OCI-LY1 (cell line): ENCODE results near the gene CDC25B.

Source experiments
- EZH2 ChIP-seq: fragments of 200-600 bp; sonication (generic), shearing (Covaris generic); IDR thresholded peaks from 2 replicates; pipeline ENCODE4 v1.8.0; 2017; ENCODE audit warnings: borderline replicate concordance, mixed run types, mild to moderate bottlenecking, antibody characterized with exemption, low read length, moderate library complexity, mixed read lengths
- TF ChIP-seq, protein P1 (sequence below): fragments of 200-600 bp; sonication (generic), shearing (Covaris generic); IDR thresholded peaks from 2 replicates; pipeline ENCODE4 v1.5.1; 2017; ENCODE audit warnings: mild to moderate bottlenecking, antibody characterized with exemption, low read length, moderate library complexity, mixed read lengths

GRCh38 chr20:3828798-3829197, 32.7 kb downstream of the CDC25B start:
- TF ChIP-seq, protein P1, sequence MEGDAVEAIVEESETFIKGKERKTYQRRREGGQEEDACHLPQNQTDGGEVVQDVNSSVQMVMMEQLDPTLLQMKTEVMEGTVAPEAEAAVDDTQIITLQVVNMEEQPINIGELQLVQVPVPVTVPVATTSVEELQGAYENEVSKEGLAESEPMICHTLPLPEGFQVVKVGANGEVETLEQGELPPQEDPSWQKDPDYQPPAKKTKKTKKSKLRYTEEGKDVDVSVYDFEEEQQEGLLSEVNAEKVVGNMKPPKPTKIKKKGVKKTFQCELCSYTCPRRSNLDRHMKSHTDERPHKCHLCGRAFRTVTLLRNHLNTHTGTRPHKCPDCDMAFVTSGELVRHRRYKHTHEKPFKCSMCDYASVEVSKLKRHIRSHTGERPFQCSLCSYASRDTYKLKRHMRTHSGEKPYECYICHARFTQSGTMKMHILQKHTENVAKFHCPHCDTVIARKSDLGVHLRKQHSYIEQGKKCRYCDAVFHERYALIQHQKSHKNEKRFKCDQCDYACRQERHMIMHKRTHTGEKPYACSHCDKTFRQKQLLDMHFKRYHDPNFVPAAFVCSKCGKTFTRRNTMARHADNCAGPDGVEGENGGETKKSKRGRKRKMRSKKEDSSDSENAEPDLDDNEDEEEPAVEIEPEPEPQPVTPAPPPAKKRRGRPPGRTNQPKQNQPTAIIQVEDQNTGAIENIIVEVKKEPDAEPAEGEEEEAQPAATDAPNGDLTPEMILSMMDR: no peak
- no peak for TF ChIP-seq EZH2
